Testis (tissue), 3 donors: ENCODE measurements around the gene NOS3. TPM values are rescaled to one million over a fixed set of nuclear protein-coding genes. Genes with fewer than 3 reads are reported as not detected.
A peak's percentile ranks its signal among the peaks of the same experiment; 100 is the strongest.

Experiments used
- DNase-seq: peaks from one replicate; pipeline ENCODE4 v3.0.0-alpha.2; 2019
- H3K27ac ChIP-seq, 2 donors: fragments of 200-600 bp; sonication (generic); one replicate each; pipeline ENCODE4 v1.5.1; 2019
- H3K27me3 ChIP-seq: fragments of 200-600 bp; sonication (generic); one replicate; pipeline ENCODE4 v1.5.1; 2019
- H3K36me3 ChIP-seq: fragments of 200-600 bp; sonication (generic); one replicate; pipeline ENCODE4 v1.5.1; 2017; ENCODE audit warnings: low read depth; ENCODE audit errors: missing control alignments
- H3K4me1 ChIP-seq: fragments of 200-600 bp; sonication (generic); one replicate; pipeline ENCODE4 v1.5.1; 2019
- H3K4me3 ChIP-seq, 2 donors: fragments of 200-600 bp; sonication (generic); one replicate each; pipeline ENCODE4 v1.5.1; 2017 to 2019
- H3K9me3 ChIP-seq: fragments of 200-600 bp; sonication (generic); one replicate; pipeline ENCODE4 v1.5.1; 2017
- POLR2A ChIP-seq: fragments of 450-650 bp; IDR thresholded peaks from one replicate; pipeline ENCODE4 v1.6.1; 2017; ENCODE audit warnings: antibody characterized with exemption, mild to moderate bottlenecking, moderate library complexity
- WGBS, 2 donors: methylation state at CpG; one replicate each; pipeline ENCODE4 v1.1.5; 2018; 5-methylcytosine and 5-hydroxymethylcytosine counted together
- intact Hi-C: fragments of 100-400 bp; cut with DNase I; formaldehyde crosslinking; loops from one replicate; pipeline ENCODE4 v1.15.1; 2023; ENCODE audit warnings: low total_unique reads
- polyA plus RNA-seq: library from polyadenylated mRNA; stranded (reverse); fragments of 350-450 nt; fragmentation: Illumina TruSeq; extraction: RNeasy Lipid Tissue Mini Kit (QIAGEN cat#74804); gene quantifications from one replicate; pipeline ENCODE4 v1.2.3, GENCODE V29; 2014; ENCODE audit warnings: low read depth, low replicate concordance; ENCODE audit not compliant: insufficient read depth
- total RNA-seq, 2 donors: library from RNA; depleted of rRNA; stranded (reverse); fragments of >200 nt; gene quantifications; one replicate each; pipeline ENCODE4 v1.2.3, GENCODE V29; 2016
- TF ChIP-seq, protein P1 (sequence below), 3 experiments: fragments of 450-650 bp in 2 of 3; fragments of 200-600 bp in 1 of 3; sonication (generic) in 1 of 3; IDR thresholded peaks; one replicate each; pipeline ENCODE4 v1.5.1; 2016 to 2019; ENCODE audit warnings: antibody characterized with exemption in 3 of 3, mild to moderate bottlenecking in 2 of 3, moderate library complexity in 1 of 3

Gene NOS3
- total and polyA plus RNA-seq, 3 donors from 2014 or later = 19.5 to 36.6 (median 25.0) TPM

DNA sequence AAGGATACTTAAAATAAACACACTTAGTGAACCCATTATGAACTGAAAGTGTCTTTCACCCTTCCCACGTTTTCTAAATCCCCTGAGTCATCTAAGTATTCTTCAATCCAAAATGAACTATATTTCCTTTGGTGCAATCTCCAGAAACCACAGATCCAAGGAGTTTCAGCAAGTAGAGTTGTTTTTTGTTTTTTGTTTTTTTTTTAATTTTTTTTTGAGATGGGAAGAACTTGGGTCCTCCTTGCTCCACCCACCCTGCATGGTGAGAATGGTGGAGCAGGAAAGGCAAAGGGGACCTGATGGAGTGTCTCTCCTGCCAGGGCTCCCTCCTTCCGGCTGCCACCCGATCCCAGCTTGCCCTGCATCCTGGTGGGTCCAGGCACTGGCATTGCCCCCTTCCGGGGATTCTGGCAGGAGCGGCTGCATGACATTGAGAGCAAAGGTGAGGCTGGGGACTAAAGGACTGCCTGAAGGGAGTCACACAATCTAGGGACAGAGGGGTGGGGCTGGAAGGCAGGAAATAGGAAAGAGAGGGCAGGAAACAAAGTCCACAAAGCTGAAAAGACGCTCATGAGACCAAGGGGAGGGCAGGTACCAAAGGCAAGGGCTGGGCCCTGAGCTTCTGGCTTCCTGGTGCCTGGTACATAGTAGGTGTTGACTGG lies 21.3 kb downstream of the NOS3 start:
- Histone ChIP-seq H3K9me3 (no peaks in the 10 kb centered on the region), H3K27me3 (no peaks in the 10 kb centered on the region), H3K36me3 (no peaks in the 10 kb centered on the region), H3K4me3 (no peak overlapping the region), H3K27ac (no peak overlapping the region), H3K4me1 (peaks cover 7% of the 10 kb centered on the region)
- 73 to 84% methylated on average over 3 to 6 of the region's 6 CpGs for WGBS, 2 donors
- intact Hi-C loops = no loop called here
- DNase-seq = no peak
- TF ChIP-seq, protein P1, sequence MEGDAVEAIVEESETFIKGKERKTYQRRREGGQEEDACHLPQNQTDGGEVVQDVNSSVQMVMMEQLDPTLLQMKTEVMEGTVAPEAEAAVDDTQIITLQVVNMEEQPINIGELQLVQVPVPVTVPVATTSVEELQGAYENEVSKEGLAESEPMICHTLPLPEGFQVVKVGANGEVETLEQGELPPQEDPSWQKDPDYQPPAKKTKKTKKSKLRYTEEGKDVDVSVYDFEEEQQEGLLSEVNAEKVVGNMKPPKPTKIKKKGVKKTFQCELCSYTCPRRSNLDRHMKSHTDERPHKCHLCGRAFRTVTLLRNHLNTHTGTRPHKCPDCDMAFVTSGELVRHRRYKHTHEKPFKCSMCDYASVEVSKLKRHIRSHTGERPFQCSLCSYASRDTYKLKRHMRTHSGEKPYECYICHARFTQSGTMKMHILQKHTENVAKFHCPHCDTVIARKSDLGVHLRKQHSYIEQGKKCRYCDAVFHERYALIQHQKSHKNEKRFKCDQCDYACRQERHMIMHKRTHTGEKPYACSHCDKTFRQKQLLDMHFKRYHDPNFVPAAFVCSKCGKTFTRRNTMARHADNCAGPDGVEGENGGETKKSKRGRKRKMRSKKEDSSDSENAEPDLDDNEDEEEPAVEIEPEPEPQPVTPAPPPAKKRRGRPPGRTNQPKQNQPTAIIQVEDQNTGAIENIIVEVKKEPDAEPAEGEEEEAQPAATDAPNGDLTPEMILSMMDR (IDR thresholded peaks at IDR 0.05) = no peak
- TF ChIP-seq POLR2A = no peak

DNA sequence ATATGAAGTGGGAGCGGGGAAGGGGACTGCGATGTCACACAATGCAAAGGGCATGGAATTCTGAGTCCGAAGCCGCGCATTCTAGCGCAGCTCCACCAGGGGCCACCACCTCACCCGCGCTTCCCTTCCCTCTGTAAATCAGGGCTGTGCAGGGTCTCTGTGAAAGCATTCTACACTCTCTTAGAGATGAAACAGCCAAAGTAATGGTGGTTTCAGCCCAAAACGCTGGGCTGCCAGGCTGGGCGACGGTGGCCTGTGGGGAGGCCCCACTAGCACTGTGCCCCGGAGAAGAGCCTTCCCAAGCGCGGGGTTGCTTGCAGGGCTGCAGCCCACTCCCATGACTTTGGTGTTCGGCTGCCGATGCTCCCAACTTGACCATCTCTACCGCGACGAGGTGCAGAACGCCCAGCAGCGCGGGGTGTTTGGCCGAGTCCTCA lies 22.1 kb downstream of the NOS3 start:
- peak; percentile 65 for DNase-seq
- peaks cover 7% of the 10 kb centered on the region for H3K4me1 ChIP-seq
- intact Hi-C loops = no loop called here
- no peaks in the 10 kb centered on the region for H3K27me3 ChIP-seq
- TF ChIP-seq POLR2A = no peak
- TF ChIP-seq, protein P1 (IDR thresholded peaks at IDR 0.05) = peak; percentile 16 to 40 (median 34)
- no peaks in the 10 kb centered on the region for H3K9me3 ChIP-seq
- H3K36me3 ChIP-seq = no peaks in the 10 kb centered on the region
- H3K27ac ChIP-seq = no peak overlapping the region
- 43 to 56% methylated on average over 8 to 23 of the region's 23 CpGs for WGBS, 2 donors
- peak overlapping the region in 1 of 2 donors; percentile 40 for H3K4me3 ChIP-seq

DNA sequence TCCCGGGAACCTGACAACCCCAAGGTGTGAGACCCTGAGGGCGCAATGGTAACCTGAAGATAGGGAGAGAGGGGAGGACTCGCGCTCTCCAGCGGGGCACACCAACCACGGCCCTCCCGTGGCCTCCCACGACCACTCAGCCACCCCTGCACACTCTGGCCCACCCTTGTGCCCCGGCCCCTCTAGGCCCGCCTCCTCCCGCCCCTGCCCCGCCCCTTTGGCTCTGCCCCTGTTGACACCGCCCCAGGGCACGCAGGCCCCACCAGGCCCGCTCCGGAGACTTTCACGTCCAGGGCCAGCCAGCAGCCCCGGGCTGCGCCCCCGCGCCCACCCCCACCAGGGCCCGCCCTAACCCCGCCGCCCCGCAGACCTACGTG lies 22.5 kb downstream of the NOS3 start:
- Histone ChIP-seq H3K4me3 (peak overlapping the region; percentile 21 to 40), H3K27me3 (no peaks in the 10 kb centered on the region), H3K27ac (no peak overlapping the region), H3K9me3 (no peaks in the 10 kb centered on the region), H3K36me3 (no peaks in the 10 kb centered on the region), H3K4me1 (peaks cover 7% of the 10 kb centered on the region)
- 39% methylated on average over 26 of the region's 26 CpGs; no CpG with 5 or more reads in 1 of the 2 donors for WGBS, 2 donors
- intact Hi-C loops = no loop called here
- DNase-seq = no peak
- no peak for TF ChIP-seq POLR2A
- TF ChIP-seq, protein P1 (IDR thresholded peaks at IDR 0.05) = no peak

DNA sequence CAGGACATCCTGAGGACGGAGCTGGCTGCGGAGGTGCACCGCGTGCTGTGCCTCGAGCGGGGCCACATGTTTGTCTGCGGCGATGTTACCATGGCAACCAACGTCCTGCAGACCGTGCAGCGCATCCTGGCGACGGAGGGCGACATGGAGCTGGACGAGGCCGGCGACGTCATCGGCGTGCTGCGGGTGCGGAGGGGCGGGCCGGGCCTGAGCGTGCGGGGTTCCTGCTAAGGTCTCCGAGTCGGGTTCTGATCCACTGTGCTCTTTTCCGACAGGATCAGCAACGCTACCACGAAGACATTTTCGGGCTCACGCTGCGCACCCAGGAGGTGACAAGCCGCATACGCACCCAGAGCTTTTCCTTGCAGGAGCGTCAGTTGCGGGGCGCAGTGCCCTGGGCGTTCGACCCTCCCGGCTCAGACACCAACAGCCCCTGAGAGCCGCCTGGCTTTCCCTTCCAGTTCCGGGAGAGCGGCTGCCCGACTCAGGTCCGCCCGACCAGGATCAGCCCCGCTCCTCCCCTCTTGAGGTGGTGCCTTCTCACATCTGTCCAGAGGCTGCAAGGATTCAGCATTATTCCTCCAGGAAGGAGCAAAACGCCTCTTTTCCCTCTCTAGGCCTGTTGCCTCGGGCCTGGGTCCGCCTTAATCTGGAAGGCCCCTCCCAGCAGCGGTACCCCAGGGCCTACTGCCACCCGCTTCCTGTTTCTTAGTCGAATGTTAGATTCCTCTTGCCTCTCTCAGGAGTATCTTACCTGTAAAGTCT lies 23.1 kb downstream of the NOS3 start:
- WGBS, 2 donors = 41 to 48% methylated on average over 8 to 55 of the region's 55 CpGs
- Histone ChIP-seq H3K27ac (no peak overlapping the region), H3K36me3 (no peaks in the 10 kb centered on the region), H3K27me3 (no peaks in the 10 kb centered on the region), H3K9me3 (no peaks in the 10 kb centered on the region), H3K4me1 (peaks cover 8% of the 10 kb centered on the region), H3K4me3 (peak overlapping the region; percentile 21 to 40)
- DNase-seq = peak; percentile 91
- no peak for TF ChIP-seq POLR2A
- TF ChIP-seq, protein P1 (IDR thresholded peaks at IDR 0.05) = peak in 1 of 3 experiments; percentile 23
- intact Hi-C loops = no loop called here
